Breast epithelium (tissue), 4 donors: ENCODE data around the gene DDX24. TPM values are rescaled to one million over a fixed set of nuclear protein-coding genes. Genes with fewer than 3 reads are reported as not detected.

Experiments used
- DNase-seq, 2 donors: peaks; one replicate each; pipeline ENCODE4 v3.0.0-alpha.2; 2019; ENCODE audit warnings: low spot score in 2 of 2
- H3K27ac ChIP-seq, 2 donors: fragments of 200-600 bp; sonication (generic) in 1 of 2; one replicate each; pipeline ENCODE4 v1.5.1; 2016 to 2019; ENCODE audit warnings: mild to moderate bottlenecking in 1 of 2
- H3K27me3 ChIP-seq, 2 donors: fragments of 200-600 bp; sonication (generic) in 1 of 2; one replicate each; pipeline versions ENCODE4 v1.5.1 to v1.6.0; 2017 to 2019; ENCODE audit warnings: control low read depth in 1 of 2, mild to moderate bottlenecking in 1 of 2
- H3K36me3 ChIP-seq: fragments of 200-600 bp; one replicate; pipeline ENCODE4 v1.5.1; 2019
- H3K4me1 ChIP-seq, 2 donors: fragments of 200-600 bp; sonication (generic); one replicate each; pipeline ENCODE4 v1.5.1; 2016 to 2019; ENCODE audit warnings: control low read depth in 1 of 2
- H3K4me3 ChIP-seq, 3 donors: fragments of 200-600 bp; sonication (generic); 1 replicate in 2 of 3; 2 replicates in 1 of 3; pipeline ENCODE4 v1.5.1; 2016 to 2019; ENCODE audit warnings: mild to moderate bottlenecking in 3 of 3, moderate library complexity in 2 of 3
- H3K9me3 ChIP-seq, 2 donors: fragments of 200-600 bp; sonication (generic) in 1 of 2; one replicate each; pipeline ENCODE4 v1.5.1; 2016 to 2019; ENCODE audit warnings: control low read depth in 1 of 2
- CTCF ChIP-seq, 3 donors: fragments of 450-650 bp; IDR thresholded peaks; one replicate each; pipeline ENCODE4 v1.5.1; 2016 to 2017; ENCODE audit warnings: antibody characterized with exemption in 3 of 3, mild to moderate bottlenecking in 3 of 3, moderate library complexity in 3 of 3
- POLR2A ChIP-seq: fragments of 450-650 bp; IDR thresholded peaks from one replicate; pipeline ENCODE4 v1.6.1; 2016; ENCODE audit warnings: antibody characterized with exemption, mild to moderate bottlenecking, moderate library complexity
- POLR2AphosphoS5 ChIP-seq, 3 donors: sonication (generic); formaldehyde crosslinking; IDR thresholded peaks; one replicate each; pipeline ENCODE4 v1.6.1; 2017; ENCODE audit warnings: antibody characterized with exemption in 3 of 3
- intact Hi-C: fragments of 100-400 bp; cut with DNase I; formaldehyde crosslinking; loops from one replicate; pipeline ENCODE4 v1.15.1; 2023; ENCODE audit warnings: low total_unique reads
- total RNA-seq, 3 donors: library from RNA; depleted of rRNA; stranded (reverse); fragments of >200 nt; gene quantifications; one replicate each; pipeline ENCODE4 v1.1.0, GENCODE V29; 2016

The DDX24 gene
- total RNA-seq: 100 to 1,000 TPM; 156 to 201 (median 172) TPM

- Histone ChIP-seq H3K4me3 (peak within 1 kb of the TSS; percentile 83 to 97 (median 97)), H3K9me3 (no peaks in the 10 kb centered on the region), H3K27ac (peak within 1 kb of the TSS; percentile 86 to 97), H3K4me1 (peaks cover 0 to 12% of the 10 kb centered on the region in 2 donors), H3K36me3 (no peaks in the 10 kb centered on the region), H3K27me3 (no peaks in the 10 kb centered on the region)
- peak; percentile 95 to 96 for DNase-seq
- TF ChIP-seq CTCF (IDR thresholded peaks at IDR 0.05) (peak in 1 of 3 donors; percentile 7), POLR2AphosphoS5 (IDR thresholded peaks at IDR 0.05) (peak; percentile 88 to 98 (median 94)), POLR2A (peak; percentile 95)
- intact Hi-C loops: no loop called here
Observed at GRCh38 chr14:94080621-94081385, at the start of gene DDX24, which contains the start of gene IFI27L1. Gene DDX24, minus strand, starts transcription at chr14:94081202. Its CDS starts 1,460 bp downstream, at chr14:94079742. Gene IFI27L1, plus strand, starts transcription at chr14:94081310. Its CDS starts 15,628 bp downstream, at chr14:94096938.

- intact Hi-C loops: loop anchor here (10.0 kb wide), 1 partner anchor 95 kb away; no protein-coding TSS in a partner anchor
- TF ChIP-seq POLR2AphosphoS5 (IDR thresholded peaks at IDR 0.05) (no peak), CTCF (IDR thresholded peaks at IDR 0.05) (no peak), POLR2A (no peak)
- H3K27me3 ChIP-seq: no peaks in the 10 kb centered on the region
- H3K27ac ChIP-seq: peak overlapping the region; percentile 88 to 93
- no peak for DNase-seq
- no peaks in the 10 kb centered on the region for H3K9me3 ChIP-seq
- H3K36me3 ChIP-seq: no peaks in the 10 kb centered on the region
- peak overlapping the region; percentile 49 to 74 (median 66) for H3K4me3 ChIP-seq
- H3K4me1 ChIP-seq: no peaks in the 10 kb centered on the region
Observed at GRCh38 chr14:94129758-94130414, 48.9 kb upstream of the DDX24 start.

- peak within 1 kb of the TSS; percentile 49 to 74 (median 66) for H3K4me3 ChIP-seq
- no peaks in the 10 kb centered on the region for H3K36me3 ChIP-seq
- H3K9me3 ChIP-seq: no peaks in the 10 kb centered on the region
- DNase-seq: peak in 1 of 2 donors; percentile 53
- peak within 1 kb of the TSS; percentile 88 to 93 for H3K27ac ChIP-seq
- intact Hi-C loops: loop anchor here (10.0 kb wide), 1 partner anchor 94 kb away; no protein-coding TSS in a partner anchor
- H3K4me1 ChIP-seq: no peaks in the 10 kb centered on the region
- TF ChIP-seq POLR2A: no peak
- TF ChIP-seq CTCF (IDR thresholded peaks at IDR 0.05): peak; percentile 3 to 29 (median 16)
- no peaks in the 10 kb centered on the region for H3K27me3 ChIP-seq
Observed at GRCh38 chr14:94129111-94129757, 48.2 kb upstream of the DDX24 start, which contains the start of gene IFI27L2. Gene IFI27L2, minus strand, starts transcription at chr14:94129604. Its CDS starts 40 bp downstream, at chr14:94129564.

- no peak for TF ChIP-seq CTCF (IDR thresholded peaks at IDR 0.05)
- Histone ChIP-seq H3K36me3 (no peaks in the 10 kb centered on the region), H3K27ac (peak overlapping the region; percentile 88 to 93), H3K4me3 (peak overlapping the region in 1 of 3 donors; percentile 66), H3K4me1 (no peaks in the 10 kb centered on the region), H3K27me3 (no peaks in the 10 kb centered on the region), H3K9me3 (no peaks in the 10 kb centered on the region)
- intact Hi-C loops: loop anchor here (10.0 kb wide), 1 partner anchor 94 kb away; no protein-coding TSS in a partner anchor
- DNase-seq: no peak
Observed at GRCh38 chr14:94128216-94128839, 47.3 kb upstream of the DDX24 start.
